HL-60 (cell line): ENCODE results near the gene OLFM4.
A peak's percentile ranks its signal among the peaks of the same experiment; 100 is the strongest.

Source experiments
- DNase-seq, 2 experiments: peaks; one replicate each; pipeline ENCODE4 v3.0.0-alpha.2; 2010 to 2020; ENCODE audit warnings: low read depth in 1 of 2, low spot score in 1 of 2
- H3K27ac ChIP-seq: fragments of 250-450 bp; sonication (Bioruptor Pico); replicated peaks from 2 replicates; pipeline ENCODE4 v1.5.1; 2020; ENCODE audit warnings: mild to moderate bottlenecking, moderate library complexity
- H3K27me3 ChIP-seq: fragments of 250-450 bp; sonication (Bioruptor Pico); 2 replicates; pipeline ENCODE4 v1.5.1; 2021; ENCODE audit warnings: mild to moderate bottlenecking, moderate library complexity; ENCODE audit not compliant: insufficient read depth, poor library complexity, severe bottlenecking
- H3K4me3 ChIP-seq: replicated peaks from 2 replicates; pipeline ENCODE4 v1.5.1; 2011; ENCODE audit warnings: mild to moderate bottlenecking, control low read depth, low read length; ENCODE audit not compliant: insufficient read depth
- GABPA ChIP-seq: IDR thresholded peaks from 2 replicates; pipeline ENCODE4 v1.6.1; 2012; ENCODE audit warnings: low read depth
- POLR2AphosphoS5 ChIP-seq: IDR thresholded peaks from 2 replicates; pipeline ENCODE4 v1.6.1; 2012; ENCODE audit warnings: low read depth
- SPI1 ChIP-seq: IDR thresholded peaks from 2 replicates; pipeline ENCODE4 v1.6.1; 2012; ENCODE audit warnings: low read depth, mild to moderate bottlenecking, borderline replicate concordance
- TF ChIP-seq, protein P1 (sequence below): IDR thresholded peaks from one replicate; pipeline ENCODE4 v1.5.1; 2011; ENCODE audit warnings: low read length, control low read depth, inconsistent platforms; ENCODE audit not compliant: insufficient read depth
- TF ChIP-seq, protein P2 (sequence below): IDR thresholded peaks from 2 replicates; pipeline ENCODE4 v1.6.1; 2012; ENCODE audit warnings: low read depth; ENCODE audit not compliant: insufficient replicate concordance

Gene OLFM4

DNA sequence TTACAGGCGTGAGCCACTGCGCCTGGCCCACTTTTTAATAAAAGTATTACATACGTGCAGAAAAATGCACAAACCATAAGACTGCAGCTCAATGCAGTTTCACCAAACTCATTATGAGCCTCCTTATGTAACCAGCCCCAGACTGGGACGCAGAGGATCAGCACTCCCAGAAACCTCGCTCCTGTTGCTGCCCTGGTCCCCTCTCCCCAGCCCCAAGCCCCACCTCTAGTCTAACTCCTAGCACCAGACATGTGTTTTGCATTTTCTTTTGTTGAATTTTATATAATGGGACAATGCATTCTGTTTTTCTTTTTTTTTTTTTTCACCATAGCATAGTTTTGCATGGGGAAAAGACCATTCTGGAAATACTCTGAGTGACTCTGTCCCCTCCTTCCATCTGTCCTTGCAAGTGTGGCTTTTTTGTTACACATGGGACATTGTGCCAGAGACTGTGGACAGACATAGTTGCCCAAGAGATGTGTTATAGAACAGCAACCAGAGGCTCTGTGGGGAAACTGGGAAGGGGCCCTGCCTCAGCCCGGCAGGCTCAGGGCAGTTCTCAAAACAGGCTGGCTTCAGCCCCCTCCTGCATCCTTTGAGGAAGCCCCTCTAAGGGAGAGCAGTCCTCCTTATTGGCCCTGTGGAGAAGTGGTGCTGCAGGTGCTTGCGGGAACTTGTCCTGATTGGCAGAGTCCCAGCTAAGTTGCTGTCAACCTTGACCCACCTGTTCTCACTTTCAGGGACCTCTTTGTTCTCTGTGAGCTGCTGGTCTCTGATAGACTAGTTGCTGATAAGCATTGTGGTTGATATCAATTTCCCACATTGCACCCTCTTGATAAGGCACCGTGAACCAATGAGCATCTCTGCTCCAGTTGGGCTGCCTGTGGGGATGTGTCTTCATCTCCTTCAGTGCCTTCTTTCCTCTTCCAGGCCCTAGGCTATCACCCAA, 13.8 kb upstream of the OLFM4 start:
- TF ChIP-seq SPI1 (no peak), POLR2AphosphoS5 (peak; percentile 34; the same call in 1 of the 2 replicates)
- TF ChIP-seq, protein P1, sequence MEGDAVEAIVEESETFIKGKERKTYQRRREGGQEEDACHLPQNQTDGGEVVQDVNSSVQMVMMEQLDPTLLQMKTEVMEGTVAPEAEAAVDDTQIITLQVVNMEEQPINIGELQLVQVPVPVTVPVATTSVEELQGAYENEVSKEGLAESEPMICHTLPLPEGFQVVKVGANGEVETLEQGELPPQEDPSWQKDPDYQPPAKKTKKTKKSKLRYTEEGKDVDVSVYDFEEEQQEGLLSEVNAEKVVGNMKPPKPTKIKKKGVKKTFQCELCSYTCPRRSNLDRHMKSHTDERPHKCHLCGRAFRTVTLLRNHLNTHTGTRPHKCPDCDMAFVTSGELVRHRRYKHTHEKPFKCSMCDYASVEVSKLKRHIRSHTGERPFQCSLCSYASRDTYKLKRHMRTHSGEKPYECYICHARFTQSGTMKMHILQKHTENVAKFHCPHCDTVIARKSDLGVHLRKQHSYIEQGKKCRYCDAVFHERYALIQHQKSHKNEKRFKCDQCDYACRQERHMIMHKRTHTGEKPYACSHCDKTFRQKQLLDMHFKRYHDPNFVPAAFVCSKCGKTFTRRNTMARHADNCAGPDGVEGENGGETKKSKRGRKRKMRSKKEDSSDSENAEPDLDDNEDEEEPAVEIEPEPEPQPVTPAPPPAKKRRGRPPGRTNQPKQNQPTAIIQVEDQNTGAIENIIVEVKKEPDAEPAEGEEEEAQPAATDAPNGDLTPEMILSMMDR = no peak
- peak in 1 of 2 experiments; percentile 85 for DNase-seq
- Histone ChIP-seq H3K4me3 (no peak overlapping the region), H3K27ac (peak overlapping the region; percentile 80), H3K27me3 (no peaks in the 10 kb centered on the region)

DNA sequence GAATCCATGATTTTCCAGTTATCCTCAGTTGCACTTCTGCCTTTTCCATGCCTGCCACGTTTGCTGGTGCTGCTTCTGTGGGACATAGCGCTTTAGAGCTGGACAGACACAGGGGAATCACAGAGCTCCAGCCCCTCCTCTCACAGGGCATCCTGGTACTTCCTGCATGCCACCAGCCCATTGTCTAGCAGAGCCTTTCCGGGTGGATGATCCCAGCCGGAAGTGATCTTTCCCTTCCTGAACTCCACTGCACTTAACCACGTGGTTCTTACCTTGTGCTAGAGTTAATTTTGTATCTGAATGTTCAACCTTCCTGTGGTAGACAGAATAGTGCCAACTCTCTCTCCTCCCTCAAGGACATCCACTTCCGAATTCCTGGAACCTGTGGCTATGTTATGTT, 12.6 kb upstream of the OLFM4 start:
- H3K27me3 ChIP-seq = no peaks in the 10 kb centered on the region
- H3K4me3 ChIP-seq = no peak overlapping the region
- DNase-seq = no peak
- peak overlapping the region; percentile 80 for H3K27ac ChIP-seq
- TF ChIP-seq GABPA = no peak
- no peak for TF ChIP-seq SPI1
- TF ChIP-seq, protein P1 = no peak
- TF ChIP-seq, protein P2, sequence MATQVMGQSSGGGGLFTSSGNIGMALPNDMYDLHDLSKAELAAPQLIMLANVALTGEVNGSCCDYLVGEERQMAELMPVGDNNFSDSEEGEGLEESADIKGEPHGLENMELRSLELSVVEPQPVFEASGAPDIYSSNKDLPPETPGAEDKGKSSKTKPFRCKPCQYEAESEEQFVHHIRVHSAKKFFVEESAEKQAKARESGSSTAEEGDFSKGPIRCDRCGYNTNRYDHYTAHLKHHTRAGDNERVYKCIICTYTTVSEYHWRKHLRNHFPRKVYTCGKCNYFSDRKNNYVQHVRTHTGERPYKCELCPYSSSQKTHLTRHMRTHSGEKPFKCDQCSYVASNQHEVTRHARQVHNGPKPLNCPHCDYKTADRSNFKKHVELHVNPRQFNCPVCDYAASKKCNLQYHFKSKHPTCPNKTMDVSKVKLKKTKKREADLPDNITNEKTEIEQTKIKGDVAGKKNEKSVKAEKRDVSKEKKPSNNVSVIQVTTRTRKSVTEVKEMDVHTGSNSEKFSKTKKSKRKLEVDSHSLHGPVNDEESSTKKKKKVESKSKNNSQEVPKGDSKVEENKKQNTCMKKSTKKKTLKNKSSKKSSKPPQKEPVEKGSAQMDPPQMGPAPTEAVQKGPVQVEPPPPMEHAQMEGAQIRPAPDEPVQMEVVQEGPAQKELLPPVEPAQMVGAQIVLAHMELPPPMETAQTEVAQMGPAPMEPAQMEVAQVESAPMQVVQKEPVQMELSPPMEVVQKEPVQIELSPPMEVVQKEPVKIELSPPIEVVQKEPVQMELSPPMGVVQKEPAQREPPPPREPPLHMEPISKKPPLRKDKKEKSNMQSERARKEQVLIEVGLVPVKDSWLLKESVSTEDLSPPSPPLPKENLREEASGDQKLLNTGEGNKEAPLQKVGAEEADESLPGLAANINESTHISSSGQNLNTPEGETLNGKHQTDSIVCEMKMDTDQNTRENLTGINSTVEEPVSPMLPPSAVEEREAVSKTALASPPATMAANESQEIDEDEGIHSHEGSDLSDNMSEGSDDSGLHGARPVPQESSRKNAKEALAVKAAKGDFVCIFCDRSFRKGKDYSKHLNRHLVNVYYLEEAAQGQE = no peak
- TF ChIP-seq POLR2AphosphoS5 = no peak

DNA sequence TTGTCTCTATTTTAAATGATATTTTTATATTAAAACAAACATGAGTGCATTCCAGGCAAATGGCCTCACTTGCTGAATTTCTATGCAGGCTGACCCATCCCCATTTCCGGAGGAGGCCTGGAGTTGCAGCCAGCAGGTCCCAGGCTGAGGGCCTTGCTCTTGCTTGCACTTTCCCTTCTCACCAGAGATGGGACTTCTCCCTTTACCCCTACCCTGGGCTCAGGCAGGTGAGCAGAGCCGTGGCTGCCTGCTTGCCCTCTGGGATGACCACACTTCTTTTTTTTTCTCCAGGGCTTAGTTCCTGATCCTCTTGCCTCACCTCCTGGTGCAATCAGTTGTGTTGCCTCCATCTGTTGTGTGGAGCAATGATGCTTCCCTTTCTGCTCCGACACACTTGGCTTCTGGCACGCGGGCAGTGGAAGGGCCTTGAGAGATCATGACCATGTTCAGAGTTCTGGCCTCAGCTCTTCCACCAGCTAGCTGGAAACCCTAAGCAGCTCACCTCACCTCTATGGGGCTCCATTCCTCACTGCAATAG, 11.1 kb upstream of the OLFM4 start:
- TF ChIP-seq POLR2AphosphoS5 (peak; percentile 97), GABPA (no peak; the same call in 1 of the 2 replicates), SPI1 (peak; percentile 88)
- TF ChIP-seq, protein P2 = peak; percentile 41
- TF ChIP-seq, protein P1 = no peak
- no peaks in the 10 kb centered on the region for H3K27me3 ChIP-seq
- H3K27ac ChIP-seq = peak overlapping the region; percentile 80
- DNase-seq = peak; percentile 59 to 96
- no peak overlapping the region for H3K4me3 ChIP-seq
